LNCAP (cell line): Measurements from ENCODE around the gene AICDA.

Experiments used
- TF ChIP-seq, protein P1 (sequence below): fragments of 450-650 bp; IDR thresholded peaks from 2 replicates; pipeline ENCODE4 v1.5.1; 2017; ENCODE audit warnings: mild to moderate bottlenecking

AICDA gene

DNA sequence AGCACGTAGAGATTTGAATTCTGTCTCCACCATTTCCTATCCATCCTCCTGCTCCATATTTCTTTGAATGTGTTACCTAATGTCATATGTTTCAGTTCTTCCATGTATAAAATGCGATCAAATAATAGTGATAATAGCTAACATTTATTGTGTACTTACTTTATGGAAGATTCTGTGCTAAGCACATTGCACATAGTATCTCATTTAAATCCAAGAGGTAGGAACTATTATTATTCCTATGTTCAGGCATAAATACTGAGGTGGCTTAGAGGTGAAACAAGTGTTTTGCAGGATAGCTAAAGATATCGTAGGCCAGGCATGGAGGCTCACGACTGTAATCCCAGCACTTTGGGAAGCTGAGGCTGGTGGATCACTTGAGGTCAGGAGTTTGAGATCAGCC lies 17.5 kb upstream of the AICDA start:
- TF ChIP-seq, protein P1, sequence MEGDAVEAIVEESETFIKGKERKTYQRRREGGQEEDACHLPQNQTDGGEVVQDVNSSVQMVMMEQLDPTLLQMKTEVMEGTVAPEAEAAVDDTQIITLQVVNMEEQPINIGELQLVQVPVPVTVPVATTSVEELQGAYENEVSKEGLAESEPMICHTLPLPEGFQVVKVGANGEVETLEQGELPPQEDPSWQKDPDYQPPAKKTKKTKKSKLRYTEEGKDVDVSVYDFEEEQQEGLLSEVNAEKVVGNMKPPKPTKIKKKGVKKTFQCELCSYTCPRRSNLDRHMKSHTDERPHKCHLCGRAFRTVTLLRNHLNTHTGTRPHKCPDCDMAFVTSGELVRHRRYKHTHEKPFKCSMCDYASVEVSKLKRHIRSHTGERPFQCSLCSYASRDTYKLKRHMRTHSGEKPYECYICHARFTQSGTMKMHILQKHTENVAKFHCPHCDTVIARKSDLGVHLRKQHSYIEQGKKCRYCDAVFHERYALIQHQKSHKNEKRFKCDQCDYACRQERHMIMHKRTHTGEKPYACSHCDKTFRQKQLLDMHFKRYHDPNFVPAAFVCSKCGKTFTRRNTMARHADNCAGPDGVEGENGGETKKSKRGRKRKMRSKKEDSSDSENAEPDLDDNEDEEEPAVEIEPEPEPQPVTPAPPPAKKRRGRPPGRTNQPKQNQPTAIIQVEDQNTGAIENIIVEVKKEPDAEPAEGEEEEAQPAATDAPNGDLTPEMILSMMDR = no peak

DNA sequence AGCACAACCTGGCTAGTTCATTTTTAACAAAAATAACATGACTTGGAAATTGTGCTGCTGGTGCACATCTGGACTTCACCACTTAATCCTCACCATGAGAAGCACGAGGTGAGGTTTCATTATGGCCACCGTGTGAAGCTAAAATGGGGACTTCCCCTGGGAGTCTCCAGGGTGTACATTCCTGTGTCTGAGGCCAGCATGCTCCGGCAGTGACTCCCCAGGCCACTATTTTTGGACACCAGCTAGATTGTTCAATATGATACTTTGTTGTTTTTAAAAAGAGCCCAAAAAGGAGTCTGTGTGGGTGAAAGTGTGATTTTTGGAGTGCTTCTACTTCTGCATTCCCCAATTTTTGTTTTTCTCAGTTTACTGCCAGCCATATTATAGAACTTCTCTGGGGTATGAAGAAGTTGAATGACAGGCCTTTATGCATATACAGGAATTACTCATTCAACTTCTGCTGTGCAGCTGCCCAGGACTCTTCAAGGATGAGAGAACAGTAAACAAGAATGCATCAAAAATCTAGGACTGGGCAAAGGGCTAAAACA lies 16.9 kb upstream of the AICDA start:
- TF ChIP-seq, protein P1 = no peak

DNA sequence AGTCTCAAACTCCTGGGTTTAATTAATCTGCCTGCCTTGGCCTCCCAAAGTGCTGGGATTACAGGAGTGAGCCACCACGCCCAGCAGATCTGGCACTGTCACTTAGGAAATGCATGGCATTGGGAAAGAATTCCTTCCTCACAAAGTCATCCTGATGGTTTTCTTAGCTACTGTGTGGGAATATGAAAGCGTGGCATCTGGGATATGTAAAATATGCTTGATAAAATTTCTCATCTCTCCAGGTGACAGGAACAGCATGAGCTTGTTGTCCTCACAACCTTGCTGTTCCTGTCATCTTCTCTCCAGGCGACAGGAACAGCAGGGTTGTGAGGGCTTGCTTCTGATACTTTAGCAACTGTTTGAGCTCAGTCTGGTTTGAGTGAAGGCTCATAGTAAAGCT lies 16.1 kb upstream of the AICDA start:
- TF ChIP-seq, protein P1 = no peak

DNA sequence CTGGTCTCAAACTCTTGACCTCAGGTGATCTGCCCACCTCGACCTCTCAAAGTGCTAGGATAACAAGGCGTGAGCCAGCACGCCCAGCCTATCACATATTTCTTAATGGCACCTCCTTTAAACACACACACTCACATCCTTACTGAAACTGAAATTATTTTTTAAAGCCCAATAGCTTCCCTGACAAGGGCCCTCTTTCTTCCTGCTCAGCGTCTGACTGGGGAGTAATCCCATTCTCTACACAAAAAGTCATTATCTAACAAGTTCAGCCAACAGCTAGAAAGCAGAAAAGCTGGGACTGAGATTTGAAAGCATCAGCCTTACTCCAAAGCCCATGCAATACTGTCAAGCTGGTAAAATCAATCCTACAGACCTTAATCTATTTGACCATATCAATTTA lies 10.0 kb upstream of the AICDA start:
- TF ChIP-seq, protein P1 = no peak

DNA sequence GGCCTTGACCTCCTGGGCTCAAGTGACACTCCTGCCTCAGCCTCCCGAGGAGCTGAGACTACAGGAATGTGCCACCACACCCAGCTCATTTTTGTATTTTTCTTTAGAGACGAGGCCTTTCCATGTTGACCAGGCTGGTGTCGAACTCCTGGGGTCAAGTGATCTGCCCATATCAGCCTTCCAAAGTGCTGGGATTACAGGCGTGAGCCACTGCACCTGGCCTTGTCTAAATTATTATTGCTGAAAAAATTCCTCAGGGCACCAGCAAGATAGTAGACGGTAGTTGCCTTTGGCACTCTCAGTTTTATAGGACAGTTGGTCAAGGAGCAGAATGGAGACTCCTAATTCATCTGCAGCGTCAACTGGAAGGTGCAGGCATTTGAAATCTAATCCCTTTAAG lies 2.5 kb upstream of the AICDA start:
- TF ChIP-seq, protein P1 = no peak

DNA sequence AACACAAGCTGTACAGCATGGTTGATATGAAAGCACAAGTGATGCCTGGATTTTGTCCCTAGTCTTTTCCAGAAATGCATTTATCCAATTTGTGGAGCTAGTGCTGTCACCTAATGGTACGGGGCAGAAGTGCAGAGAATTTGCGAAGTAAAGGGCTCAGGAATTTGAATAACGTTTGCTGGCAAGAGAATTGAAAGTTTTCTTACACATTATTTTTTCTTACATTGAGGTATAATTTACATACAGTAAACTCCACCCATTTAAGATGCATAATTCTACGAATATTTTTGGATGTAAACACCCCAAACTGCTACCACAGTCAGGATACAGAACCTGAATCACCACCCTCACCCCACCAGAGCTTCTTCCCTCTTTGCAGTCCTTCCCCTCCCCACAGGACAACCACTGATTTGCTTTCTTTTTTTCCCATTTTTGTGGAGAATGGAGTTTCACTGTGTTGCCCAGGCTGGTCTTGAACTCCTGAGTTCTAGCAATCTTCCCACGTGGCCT lies 3.5 kb downstream of the AICDA start:
- TF ChIP-seq, protein P1 = peak; percentile 94

DNA sequence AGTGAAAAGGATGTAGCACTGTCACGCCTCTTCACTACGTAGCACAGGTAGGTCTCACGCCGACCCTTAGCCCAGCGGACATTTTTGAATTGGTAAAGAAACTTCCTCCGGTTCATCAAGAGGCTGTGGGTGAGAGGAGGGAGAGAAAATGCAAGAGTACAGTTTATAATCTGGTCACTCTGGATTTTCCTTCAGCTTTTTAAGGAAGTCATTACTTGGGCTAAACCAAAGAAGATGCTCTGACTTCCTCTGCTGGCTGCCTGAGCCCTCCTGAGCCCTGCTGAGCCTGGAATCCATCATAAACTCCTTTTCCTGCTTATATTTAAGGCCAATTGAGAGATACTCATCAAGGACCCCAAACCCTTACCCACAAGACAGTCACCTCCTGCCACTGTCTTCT lies 5.8 kb downstream of the AICDA start:
- TF ChIP-seq, protein P1 = no peak

DNA sequence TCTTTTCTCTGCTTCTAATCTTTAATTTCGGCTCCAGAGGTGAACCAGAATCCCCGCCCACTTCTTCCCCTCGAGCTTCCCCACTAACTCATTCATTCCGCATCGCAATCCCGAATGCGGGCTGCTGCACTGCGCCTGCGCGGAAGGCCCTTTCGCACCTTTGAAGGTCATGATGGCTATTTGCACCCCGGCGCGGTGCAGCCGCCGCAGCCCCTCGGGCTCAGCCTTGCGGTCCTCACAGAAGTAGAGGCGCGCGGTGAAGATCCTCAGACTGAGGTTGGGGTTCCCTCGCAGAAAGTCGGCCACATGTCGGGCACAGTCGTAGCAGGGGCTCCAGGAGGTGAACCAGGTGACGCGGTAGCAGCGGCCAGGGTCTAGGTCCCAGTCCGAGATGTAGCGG lies 7.6 kb downstream of the AICDA start:
- TF ChIP-seq, protein P1 = no peak
